Keratinocyte (primary cell): Measurements from ENCODE around the gene UPK3BL2. TPM values are rescaled to one million over a fixed set of nuclear protein-coding genes. Genes with fewer than 3 reads are reported as not detected.

Experiments used
- polyA plus RNA-seq, 5 experiments: library from polyadenylated mRNA; depleted of rRNA in 3 of 5; stranded (reverse) in 3 of 5; stranded (forward) in 1 of 5; unstranded in 1 of 5; fragments of >200 nt; gene quantifications; 1 replicate in 1 of 5; 2 replicates in 3 of 5; 3 replicates in 1 of 5; pipeline versions ENCODE4 v1.2.1 to v1.2.3, GENCODE V29; 2011 to 2012; ENCODE audit warnings: missing spikeins in 2 of 5, low read depth in 1 of 5, low replicate concordance in 1 of 5

Gene UPK3BL2
- polyA plus RNA-seq, 1 donor (not counting 4 experiments of a cell fraction or from before 2014, with no cell fraction given): 6.3 TPM

Other genes starting within 250 kb of the UPK3BL2 start
- gene SPDYE6, start 187.3 kb downstream of the UPK3BL2 start, polyA plus RNA-seq: not detected in 3 replicates
- gene PRKRIP1, start 147.3 kb downstream of the UPK3BL2 start, polyA plus RNA-seq: 12.5 to 16.1 TPM (median 12.9 TPM) in 3 replicates
- 2.0 to 4.3 TPM (median 4.1 TPM) in 3 replicates for gene ORAI2, start 110.1 kb downstream of the UPK3BL2 start, polyA plus RNA-seq
- 3.1 to 5.5 TPM (median 3.7 TPM) in 3 replicates for gene ALKBH4, start 78.8 kb downstream of the UPK3BL2 start, polyA plus RNA-seq
- 11.3 to 15.3 TPM (median 14.4 TPM) in 3 replicates for gene LRWD1, start 78.7 kb downstream of the UPK3BL2 start, polyA plus RNA-seq
- 65.0 to 71.8 TPM (median 65.9 TPM) in 3 replicates for gene POLR2J, start 64.8 kb downstream of the UPK3BL2 start, polyA plus RNA-seq
- gene RASA4B, start 25.9 kb downstream of the UPK3BL2 start, polyA plus RNA-seq: 0.45 to 1.2 TPM (median 0.49 TPM) in 3 replicates
- gene SPDYE2, start 7.5 kb upstream of the UPK3BL2 start, polyA plus RNA-seq: not detected in 3 replicates
- 30.0 to 93.6 TPM (median 44.4 TPM) in 3 replicates for gene POLR2J3, start 28.9 kb upstream of the UPK3BL2 start, polyA plus RNA-seq
- 0.39 to 1.3 TPM (median 1.1 TPM) in 3 replicates for gene RASA4, start 73.1 kb upstream of the UPK3BL2 start, polyA plus RNA-seq
- gene UPK3BL1, start 99.1 kb upstream of the UPK3BL2 start, polyA plus RNA-seq: 20.3 to 112 TPM (median 48.2 TPM) in 3 replicates
- gene SPDYE2B, start 106.6 kb upstream of the UPK3BL2 start, polyA plus RNA-seq: not detected in 3 replicates
- gene POLR2J2, start 128.0 kb upstream of the UPK3BL2 start, polyA plus RNA-seq: 1.9 to 3.1 TPM (median 2.8 TPM) in 3 replicates
- gene FAM185A, start 205.3 kb upstream of the UPK3BL2 start, polyA plus RNA-seq: 2.9 to 7.3 TPM (median 4.1 TPM) in 3 replicates